Activated naive CD8-positive, alpha-beta T cell (primary cell): ENCODE measurements around the gene DPP6.

Experiments
- H3K27ac Mint-ChIP-seq: one replicate; pipeline ENCODE4 v1.8.0; 2021; ENCODE audit warnings: mixed read lengths
- H3K27me3 Mint-ChIP-seq: one replicate; pipeline ENCODE4 v1.8.0; 2021; ENCODE audit warnings: mixed read lengths
- H3K36me3 Mint-ChIP-seq: one replicate; pipeline ENCODE4 v1.8.0; 2021; ENCODE audit warnings: mixed read lengths
- H3K4me1 Mint-ChIP-seq: one replicate; pipeline ENCODE4 v1.8.0; 2021; ENCODE audit warnings: low read depth, mixed read lengths
- H3K4me3 Mint-ChIP-seq: one replicate; pipeline ENCODE4 v1.8.0; 2021; ENCODE audit warnings: mild to moderate bottlenecking, mixed read lengths
- H3K9me3 Mint-ChIP-seq: one replicate; pipeline ENCODE4 v1.8.0; 2021; ENCODE audit warnings: low read depth, mixed read lengths

DPP6 gene

GRCh38 chr7:154903083-154903731 lies 851.0 kb downstream of the DPP6 start:
- Mint-ChIP-seq H3K9me3 (no peaks in the 10 kb centered on the region), H3K36me3 (no peaks in the 10 kb centered on the region), H3K27me3 (peaks cover 5% of the 10 kb centered on the region), H3K4me3 (no peak overlapping the region), H3K4me1 (no peaks in the 10 kb centered on the region), H3K27ac (no peak overlapping the region)

- Mint-ChIP-seq H3K27ac (no peak overlapping the region), H3K9me3 (no peaks in the 10 kb centered on the region), H3K27me3 (peaks cover 12% of the 10 kb centered on the region), H3K36me3 (no peaks in the 10 kb centered on the region), H3K4me3 (no peak overlapping the region), H3K4me1 (no peaks in the 10 kb centered on the region)
Observed at GRCh38 chr7:154905146-154905545, 852.9 kb downstream of the DPP6 start.

- no peak overlapping the region for H3K4me3 Mint-ChIP-seq
- no peak overlapping the region for H3K27ac Mint-ChIP-seq
- peaks cover 12% of the 10 kb centered on the region for H3K27me3 Mint-ChIP-seq
- no peaks in the 10 kb centered on the region for H3K9me3 Mint-ChIP-seq
- no peaks in the 10 kb centered on the region for H3K36me3 Mint-ChIP-seq
- no peaks in the 10 kb centered on the region for H3K4me1 Mint-ChIP-seq
Observed at GRCh38 chr7:154905615-154906014, 853.4 kb downstream of the DPP6 start.

GRCh38 chr7:154906201-154906600 lies 854.0 kb downstream of the DPP6 start:
- peaks cover 12% of the 10 kb centered on the region for H3K27me3 Mint-ChIP-seq
- H3K9me3 Mint-ChIP-seq = no peaks in the 10 kb centered on the region
- no peak overlapping the region for H3K4me3 Mint-ChIP-seq
- H3K4me1 Mint-ChIP-seq = no peaks in the 10 kb centered on the region
- no peaks in the 10 kb centered on the region for H3K36me3 Mint-ChIP-seq
- H3K27ac Mint-ChIP-seq = no peak overlapping the region

GRCh38 chr7:154906736-154907355 lies 854.6 kb downstream of the DPP6 start:
- Mint-ChIP-seq H3K36me3 (no peaks in the 10 kb centered on the region), H3K4me1 (no peaks in the 10 kb centered on the region), H3K27me3 (peaks cover 12% of the 10 kb centered on the region), H3K27ac (no peak overlapping the region), H3K4me3 (no peak overlapping the region), H3K9me3 (no peaks in the 10 kb centered on the region)

GRCh38 chr7:154907651-154908620 lies 855.7 kb downstream of the DPP6 start:
- no peaks in the 10 kb centered on the region for H3K36me3 Mint-ChIP-seq
- no peaks in the 10 kb centered on the region for H3K9me3 Mint-ChIP-seq
- no peak overlapping the region for H3K27ac Mint-ChIP-seq
- H3K27me3 Mint-ChIP-seq = peaks cover 10% of the 10 kb centered on the region
- H3K4me1 Mint-ChIP-seq = no peaks in the 10 kb centered on the region
- no peak overlapping the region for H3K4me3 Mint-ChIP-seq

- Mint-ChIP-seq H3K27ac (no peak overlapping the region), H3K9me3 (no peaks in the 10 kb centered on the region), H3K4me3 (no peak overlapping the region), H3K36me3 (no peaks in the 10 kb centered on the region), H3K4me1 (peaks cover 3% of the 10 kb centered on the region), H3K27me3 (peaks cover 10% of the 10 kb centered on the region)
Observed at GRCh38 chr7:154909241-154910105, 857.3 kb downstream of the DPP6 start.

GRCh38 chr7:154910125-154910524 lies 857.9 kb downstream of the DPP6 start:
- peaks cover 3% of the 10 kb centered on the region for H3K4me1 Mint-ChIP-seq
- H3K36me3 Mint-ChIP-seq = no peaks in the 10 kb centered on the region
- H3K9me3 Mint-ChIP-seq = no peaks in the 10 kb centered on the region
- H3K4me3 Mint-ChIP-seq = no peak overlapping the region
- H3K27ac Mint-ChIP-seq = no peak overlapping the region
- peaks cover 10% of the 10 kb centered on the region for H3K27me3 Mint-ChIP-seq

GRCh38 chr7:154910977-154911376 lies 858.8 kb downstream of the DPP6 start:
- Mint-ChIP-seq H3K27me3 (peaks cover 10% of the 10 kb centered on the region), H3K9me3 (no peaks in the 10 kb centered on the region), H3K4me3 (no peak overlapping the region), H3K27ac (no peak overlapping the region), H3K4me1 (peaks cover 3% of the 10 kb centered on the region), H3K36me3 (no peaks in the 10 kb centered on the region)

GRCh38 chr7:154911411-154911810 lies 859.2 kb downstream of the DPP6 start:
- Mint-ChIP-seq H3K4me3 (no peak overlapping the region), H3K27ac (no peak overlapping the region), H3K4me1 (peaks cover 3% of the 10 kb centered on the region), H3K36me3 (no peaks in the 10 kb centered on the region), H3K27me3 (peaks cover 10% of the 10 kb centered on the region), H3K9me3 (no peaks in the 10 kb centered on the region)

GRCh38 chr7:154911862-154912455 lies 859.8 kb downstream of the DPP6 start:
- Mint-ChIP-seq H3K27me3 (peaks cover 11% of the 10 kb centered on the region), H3K9me3 (no peaks in the 10 kb centered on the region), H3K27ac (no peak overlapping the region), H3K4me3 (no peak overlapping the region), H3K4me1 (peaks cover 3% of the 10 kb centered on the region), H3K36me3 (no peaks in the 10 kb centered on the region)

GRCh38 chr7:154912871-154913637 lies 860.9 kb downstream of the DPP6 start:
- Mint-ChIP-seq H3K36me3 (no peaks in the 10 kb centered on the region), H3K27ac (no peak overlapping the region), H3K4me3 (no peak overlapping the region), H3K27me3 (peaks cover 10% of the 10 kb centered on the region), H3K9me3 (no peaks in the 10 kb centered on the region), H3K4me1 (peaks cover 3% of the 10 kb centered on the region)

GRCh38 chr7:154913638-154914307 lies 861.6 kb downstream of the DPP6 start:
- H3K27me3 Mint-ChIP-seq = peaks cover 5% of the 10 kb centered on the region
- H3K4me1 Mint-ChIP-seq = peaks cover 3% of the 10 kb centered on the region
- H3K4me3 Mint-ChIP-seq = peak overlapping the region; percentile 87
- H3K27ac Mint-ChIP-seq = no peak overlapping the region
- no peaks in the 10 kb centered on the region for H3K9me3 Mint-ChIP-seq
- no peaks in the 10 kb centered on the region for H3K36me3 Mint-ChIP-seq
